Subcutaneous adipose tissue (tissue), 4 donors: ENCODE data around the gene LARP1B. TPM values are rescaled to one million over a fixed set of nuclear protein-coding genes. Genes with fewer than 3 reads are reported as not detected.

ENCODE experiments used
- CTCF ChIP-seq: fragments of 450-650 bp; IDR thresholded peaks from one replicate; pipeline ENCODE4 v1.5.1; 2016; ENCODE audit warnings: low read depth, mild to moderate bottlenecking, control low read depth, antibody characterized with exemption, moderate library complexity
- total RNA-seq, 4 donors: library from RNA; depleted of rRNA; stranded (reverse); fragments of >200 nt; gene quantifications; one replicate each; pipeline ENCODE4 v1.1.0, GENCODE V29; 2016

Gene LARP1B
- total RNA-seq, 4 donors from 2014 or later: 18.7 to 32.6 (median 19.1) TPM

- TF ChIP-seq CTCF: no peak
Measured at GRCh38 chr4:128227991-128228571, 167.0 kb downstream of the LARP1B start.

- no peak for TF ChIP-seq CTCF
Measured at GRCh38 chr4:128228845-128229795, 168.0 kb downstream of the LARP1B start.

GRCh38 chr4:128232719-128233118, 171.6 kb downstream of the LARP1B start:
- TF ChIP-seq CTCF: no peak

- TF ChIP-seq CTCF: no peak
Measured at GRCh38 chr4:128234836-128235235, 173.7 kb downstream of the LARP1B start.

GRCh38 chr4:128241019-128241418, 179.9 kb downstream of the LARP1B start:
- TF ChIP-seq CTCF: no peak

- no peak for TF ChIP-seq CTCF
Measured at GRCh38 chr4:128241425-128241913, 180.4 kb downstream of the LARP1B start.

GRCh38 chr4:128241981-128242380, 180.9 kb downstream of the LARP1B start:
- no peak for TF ChIP-seq CTCF
